ENCODE measurements around the gene PRSS58.

The PRSS58 gene, protein sequence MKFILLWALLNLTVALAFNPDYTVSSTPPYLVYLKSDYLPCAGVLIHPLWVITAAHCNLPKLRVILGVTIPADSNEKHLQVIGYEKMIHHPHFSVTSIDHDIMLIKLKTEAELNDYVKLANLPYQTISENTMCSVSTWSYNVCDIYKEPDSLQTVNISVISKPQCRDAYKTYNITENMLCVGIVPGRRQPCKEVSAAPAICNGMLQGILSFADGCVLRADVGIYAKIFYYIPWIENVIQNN
- total RNA-seq: 0 to 0.66 (median 0) reads per million in 17 experiments

DNA sequence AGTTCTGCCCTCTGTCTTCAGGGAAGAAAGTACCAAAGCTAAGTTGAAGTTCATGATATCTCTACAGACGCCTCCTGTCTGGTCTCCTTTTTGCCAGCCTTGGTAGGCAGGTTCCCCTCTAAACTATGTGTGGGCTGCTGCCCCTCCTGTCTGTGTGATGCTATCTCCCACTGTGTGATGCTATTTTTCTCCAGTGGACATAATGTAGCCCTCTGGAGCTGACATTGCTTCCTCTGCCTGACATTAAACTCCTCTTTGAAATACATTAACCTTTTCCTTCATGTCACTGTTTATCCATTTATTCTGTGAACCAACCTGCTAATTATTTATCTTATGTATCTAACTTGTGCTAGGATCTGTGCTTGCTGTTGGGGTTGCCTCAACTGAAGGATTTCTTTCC lies at the start of gene PRSS58:
PRSS58 (minus strand) TSS at position 101 of the 400 bp plus-strand sequence. CDS start 351 bp downstream, outside the sequence.
- DNase-seq: no peak

DNA sequence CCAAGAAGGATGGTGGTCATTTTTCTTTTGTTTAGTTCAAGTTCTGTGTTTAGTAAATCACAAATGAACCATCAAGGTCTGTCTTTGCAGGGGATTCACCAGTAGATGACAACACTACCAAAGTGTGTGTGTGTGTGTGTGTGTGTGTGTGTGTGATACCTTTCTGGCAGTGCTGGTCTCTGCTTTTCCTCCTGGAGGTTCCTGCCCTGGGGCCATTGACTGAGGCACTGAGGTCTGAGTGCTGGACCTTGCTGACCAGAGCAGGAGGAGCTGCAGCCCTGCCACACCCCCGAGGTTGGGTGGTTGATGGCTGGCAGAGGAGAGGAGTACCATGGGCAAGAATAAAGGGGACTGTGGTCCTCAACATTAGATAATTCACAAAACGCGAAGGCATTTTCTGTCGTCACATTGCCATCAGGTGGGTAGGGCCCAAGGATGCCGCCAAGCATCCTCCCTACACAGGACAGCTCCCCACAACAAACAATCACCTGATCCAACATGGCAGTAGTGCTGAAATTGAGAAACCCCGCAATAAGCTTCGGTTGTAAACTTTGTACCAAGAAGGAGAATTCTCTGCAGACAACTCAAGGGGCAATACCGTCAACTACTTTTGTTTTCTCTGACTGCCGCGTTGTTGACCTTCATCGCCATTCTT lies 49.5 kb upstream of the PRSS58 start:
- DNase-seq: no peak

DNA sequence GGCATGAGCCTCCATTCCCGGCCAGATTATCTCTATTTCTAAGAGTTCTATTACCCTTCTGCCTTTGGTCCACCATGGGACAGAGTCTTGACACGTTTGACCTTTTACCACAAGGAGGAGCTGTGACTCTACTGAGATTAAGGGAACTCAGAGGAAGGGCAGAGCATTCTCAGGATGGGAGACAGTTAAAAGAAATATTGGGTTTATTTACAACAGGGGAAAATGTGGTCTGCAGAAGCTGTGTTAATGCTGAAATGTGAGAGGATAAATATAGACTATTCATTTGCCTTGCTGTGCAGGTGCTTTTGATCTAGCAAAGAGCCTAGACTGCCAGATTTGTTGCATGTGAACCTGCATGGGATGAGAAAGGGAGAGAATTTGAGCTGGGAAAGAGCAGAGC lies 45.8 kb upstream of the PRSS58 start:
- peak; percentile 43 to 66 (median 54) for DNase-seq

DNA sequence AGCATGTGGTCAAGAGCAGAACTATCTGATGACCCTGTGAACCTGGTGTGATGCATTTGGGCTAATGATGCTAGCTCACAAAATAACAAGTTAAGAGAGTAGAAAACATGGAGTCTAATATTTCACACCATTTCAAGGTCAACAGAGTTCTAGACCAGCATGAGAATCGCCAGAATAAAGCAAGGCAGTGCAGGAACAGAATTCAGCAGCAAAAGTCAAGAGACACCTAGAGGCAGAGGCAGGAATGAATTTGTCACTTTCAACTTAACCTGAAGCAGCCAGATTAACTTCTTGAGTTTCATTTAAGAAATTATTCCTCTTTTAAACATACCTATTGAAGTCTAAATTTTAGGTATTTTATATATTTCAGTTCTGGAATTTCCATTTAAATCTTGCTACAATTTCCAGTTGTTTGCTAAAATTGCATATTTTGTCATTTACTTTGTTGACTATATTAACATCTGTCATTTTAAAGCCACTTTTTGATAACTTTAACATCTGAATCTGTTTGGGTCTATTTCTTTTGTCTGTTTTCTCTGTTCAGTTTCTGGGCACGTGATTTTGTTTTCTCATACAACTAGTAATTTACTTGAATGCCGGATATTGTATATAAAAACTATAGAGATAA lies 44.2 kb upstream of the PRSS58 start:
- DNase-seq: peak in 2 of 4 experiments; percentile 19 to 20

DNA sequence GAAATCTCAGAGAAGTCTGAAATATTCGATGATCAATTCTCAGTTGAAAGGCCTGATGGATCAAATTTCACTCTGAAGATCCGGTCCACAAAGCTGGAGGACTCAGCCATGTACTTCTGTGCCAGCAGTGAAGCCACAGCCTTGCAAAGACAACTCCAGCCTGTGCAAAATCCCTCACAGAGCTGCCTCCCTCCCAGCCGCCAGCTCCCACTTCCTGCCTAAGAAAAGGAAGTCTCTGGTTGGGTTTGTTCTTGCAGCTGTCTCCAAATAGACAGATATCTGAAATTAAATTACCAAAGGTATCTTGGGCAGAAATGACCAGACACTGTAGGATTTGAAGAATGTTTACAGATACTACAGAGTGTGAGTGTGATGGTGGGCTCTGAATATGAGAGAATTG lies 43.4 kb upstream of the PRSS58 start:
- peak; percentile 30 to 69 (median 58) for DNase-seq

DNA sequence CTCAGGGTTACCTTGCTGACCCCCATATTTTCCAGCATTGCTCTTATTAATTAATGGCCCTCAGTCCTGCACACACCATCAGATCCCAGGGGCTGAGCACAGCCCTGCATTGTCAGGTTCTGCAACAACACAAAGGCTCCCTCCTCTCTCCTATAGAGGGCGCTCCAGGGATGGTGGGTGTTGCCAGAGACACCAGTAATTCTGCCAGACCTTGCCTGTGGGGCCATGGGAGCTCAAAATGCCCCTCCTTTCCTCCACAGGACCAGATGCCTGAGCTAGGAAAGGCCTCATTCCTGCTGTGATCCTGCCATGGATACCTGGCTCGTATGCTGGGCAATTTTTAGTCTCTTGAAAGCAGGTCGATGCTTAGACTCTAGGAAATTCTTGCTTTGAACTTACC lies 42.8 kb upstream of the PRSS58 start:
- DNase-seq: peak in 2 of 4 experiments; percentile 6 to 21

DNA sequence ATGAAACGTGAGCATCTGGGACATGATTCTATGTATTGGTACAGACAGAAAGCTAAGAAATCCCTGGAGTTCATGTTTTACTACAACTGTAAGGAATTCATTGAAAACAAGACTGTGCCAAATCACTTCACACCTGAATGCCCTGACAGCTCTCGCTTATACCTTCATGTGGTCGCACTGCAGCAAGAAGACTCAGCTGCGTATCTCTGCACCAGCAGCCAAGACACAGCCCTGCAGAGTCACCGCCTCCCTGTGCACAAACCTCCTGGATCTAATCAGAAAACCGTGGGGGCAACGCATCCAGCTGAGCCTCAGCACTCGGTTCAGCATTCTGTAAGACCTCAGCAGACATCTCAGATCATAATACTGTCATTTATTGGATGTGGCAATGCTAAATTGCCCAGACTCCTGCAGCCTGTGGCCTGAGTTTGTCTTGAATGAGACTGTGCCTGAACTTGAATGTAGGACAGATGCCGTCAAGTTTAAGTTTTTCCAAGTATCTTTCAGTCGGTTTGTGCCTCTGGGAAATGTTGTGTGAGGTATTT lies 41.5 kb upstream of the PRSS58 start:
- no peak for DNase-seq

DNA sequence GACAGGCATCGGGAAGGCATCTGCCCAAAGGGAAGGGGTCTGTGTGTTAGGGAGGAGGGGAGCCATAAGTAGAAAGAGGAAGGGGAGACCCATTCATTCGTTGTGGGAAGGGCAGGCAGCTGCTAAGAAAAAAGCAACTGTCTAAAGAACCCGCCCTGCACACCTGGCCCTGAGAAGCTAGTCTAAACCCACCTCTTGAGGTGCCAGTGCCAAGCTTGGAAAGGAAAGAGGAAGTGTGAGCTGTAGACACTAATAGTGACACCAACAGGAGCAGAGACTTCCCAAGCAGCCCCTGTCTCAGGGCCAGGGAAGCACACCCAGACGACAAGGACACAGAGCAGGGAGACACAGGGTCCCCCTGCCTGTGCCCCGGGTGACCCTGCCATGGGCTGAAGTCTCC lies 40.8 kb upstream of the PRSS58 start:
- peak in 2 of 4 experiments; percentile 3 to 10 for DNase-seq

DNA sequence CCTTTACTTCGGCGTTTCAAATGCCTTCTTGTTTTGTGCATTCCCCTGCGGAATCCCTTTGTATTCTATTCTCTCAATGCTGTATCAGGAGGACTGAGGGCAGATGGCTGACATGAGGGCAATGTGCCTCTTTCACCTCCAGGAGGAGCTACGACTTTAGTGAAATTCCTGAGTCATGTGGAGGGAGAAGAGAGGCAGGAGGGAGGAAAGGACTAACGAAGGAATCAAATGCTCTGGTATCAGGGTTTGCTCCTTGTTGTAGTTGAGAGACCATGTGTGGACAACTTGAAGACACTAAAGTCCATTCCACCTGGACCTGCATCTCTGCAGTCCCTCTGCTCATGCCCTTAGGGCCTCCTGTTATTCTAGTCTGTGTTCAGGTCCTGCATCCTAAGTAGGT lies 40.2 kb upstream of the PRSS58 start:
- DNase-seq: peak in 3 of 4 experiments; percentile 23 to 40 (median 25)

DNA sequence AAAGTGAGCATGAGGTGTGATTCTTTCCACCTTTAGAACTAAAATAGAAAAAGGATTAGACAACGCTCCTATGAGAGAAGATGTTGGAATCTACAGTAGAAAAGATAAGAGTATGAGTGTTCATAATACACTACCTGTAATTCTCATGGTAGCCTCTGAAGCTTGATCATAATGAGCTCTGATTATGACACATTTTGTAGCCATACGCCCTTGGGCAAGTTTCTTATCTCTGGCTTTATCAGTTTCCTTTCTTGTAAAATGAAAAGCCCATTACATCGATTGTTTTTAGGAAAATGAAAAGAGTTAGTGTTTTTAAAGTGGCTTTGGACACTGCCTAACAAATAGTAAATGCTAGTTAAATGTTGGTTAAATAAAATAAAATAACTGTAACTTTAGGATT lies 22.4 kb upstream of the PRSS58 start:
- no peak for DNase-seq

DNA sequence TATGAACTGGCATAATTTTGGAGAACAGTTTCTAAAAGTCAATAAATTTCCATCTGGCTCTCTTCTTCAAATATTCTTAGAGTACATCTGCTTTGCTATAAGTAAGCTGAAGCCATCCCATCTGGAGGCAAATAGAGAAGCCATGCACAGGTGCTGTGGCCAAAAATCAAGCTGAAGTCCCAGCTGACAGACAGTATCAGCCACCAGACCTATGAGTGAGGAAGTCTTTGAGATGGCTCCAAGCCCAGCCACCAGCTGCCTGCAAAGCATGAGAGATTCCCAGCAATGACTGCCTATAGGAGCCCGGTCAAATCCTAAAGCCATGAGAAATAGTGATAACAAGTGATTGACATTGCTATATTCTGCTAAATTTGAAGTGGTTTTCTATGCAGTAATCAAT lies 21.7 kb upstream of the PRSS58 start:
- no peak for DNase-seq

DNA sequence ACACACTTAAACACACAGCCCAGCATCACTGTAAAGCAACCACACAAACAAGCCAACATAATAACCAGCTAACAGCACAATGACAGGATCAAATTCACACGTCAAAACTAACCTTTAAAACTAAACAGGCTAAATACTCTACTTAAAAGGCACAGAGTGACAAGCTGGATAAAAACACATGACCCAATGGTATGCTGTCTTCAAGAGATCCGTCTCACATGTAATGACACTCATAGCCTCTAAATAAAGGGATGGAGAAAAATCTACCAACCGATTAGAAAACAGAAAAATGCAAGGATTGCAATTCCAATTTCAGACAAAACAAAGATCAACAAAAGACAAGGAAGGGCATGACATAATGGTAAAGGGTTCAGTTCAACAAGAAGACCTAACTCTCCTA lies 17.2 kb upstream of the PRSS58 start:
- DNase-seq: no peak

DNA sequence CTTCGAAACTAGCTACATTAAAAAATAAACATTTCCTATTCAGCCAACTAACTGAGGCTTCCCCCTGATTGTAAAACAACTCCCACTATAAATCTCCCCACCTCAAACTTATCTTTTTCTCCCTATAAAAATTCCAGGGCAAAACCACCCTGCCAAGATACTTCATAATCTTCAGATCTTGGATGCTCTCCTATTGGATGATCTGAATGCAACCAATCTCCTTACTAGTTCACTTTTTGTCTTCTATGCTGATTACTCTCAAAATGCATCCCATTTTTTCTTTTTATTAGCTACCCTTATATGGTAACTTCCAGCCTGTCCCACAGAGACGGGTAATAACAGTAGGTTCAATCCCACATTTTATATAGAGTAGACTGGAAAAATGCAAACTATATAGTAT lies 15.0 kb upstream of the PRSS58 start:
- DNase-seq: no peak

DNA sequence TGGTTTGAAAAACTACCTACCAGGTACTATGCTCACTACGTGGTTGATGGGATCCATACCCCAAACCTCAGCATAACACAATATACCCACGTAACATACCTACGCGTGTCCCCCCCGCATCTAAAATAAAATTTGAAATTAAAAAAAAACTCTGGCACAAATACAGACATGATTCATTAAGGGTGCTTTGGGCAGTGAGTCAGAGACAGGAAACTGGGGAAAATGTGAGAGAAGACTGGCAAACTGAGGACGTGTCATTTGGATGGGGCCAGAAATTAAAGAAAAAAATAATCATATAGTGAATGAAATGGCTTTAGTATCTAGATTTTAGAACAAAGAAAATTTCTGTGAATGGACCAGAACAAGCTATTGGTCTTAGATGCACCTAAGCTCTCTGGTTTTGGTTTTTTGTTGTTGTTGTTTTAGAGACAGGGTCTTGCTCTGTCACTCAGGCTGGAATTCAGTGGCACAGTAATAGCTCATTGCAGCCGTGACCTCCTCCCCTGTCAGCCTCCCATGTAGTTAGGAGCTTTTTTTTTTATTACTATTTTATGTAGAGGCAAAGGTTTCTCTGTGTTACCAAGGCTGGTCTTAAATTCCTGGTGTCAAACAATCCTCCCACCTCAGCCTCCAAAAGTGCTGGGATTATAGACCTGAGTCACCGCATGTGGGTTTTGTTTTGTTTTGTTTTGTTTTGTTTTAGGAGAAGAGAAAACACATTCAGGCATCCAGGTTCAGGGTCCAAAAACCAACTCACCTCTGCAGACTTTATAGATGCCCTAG lies 5.9 kb upstream of the PRSS58 start:
- no peak for DNase-seq

DNA sequence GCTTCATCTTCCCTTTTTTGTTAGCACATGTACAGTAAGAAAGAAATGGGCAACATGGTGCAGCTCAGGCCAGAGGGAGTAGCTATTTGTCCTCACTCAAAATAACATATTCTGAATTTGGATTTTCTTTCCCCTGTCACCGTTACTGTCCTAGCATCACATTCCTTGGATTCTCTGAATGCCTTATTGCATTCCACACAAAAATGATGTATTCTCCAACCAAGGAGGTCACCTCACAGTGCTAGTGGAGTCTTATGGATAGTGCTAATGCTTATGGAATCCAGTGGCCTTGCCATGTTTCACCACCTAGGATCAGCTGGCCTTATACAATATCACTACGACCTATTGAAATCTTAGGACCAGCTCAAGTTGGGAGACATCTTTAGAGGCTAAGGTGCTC lies 7.2 kb downstream of the PRSS58 start:
- no peak for DNase-seq

DNA sequence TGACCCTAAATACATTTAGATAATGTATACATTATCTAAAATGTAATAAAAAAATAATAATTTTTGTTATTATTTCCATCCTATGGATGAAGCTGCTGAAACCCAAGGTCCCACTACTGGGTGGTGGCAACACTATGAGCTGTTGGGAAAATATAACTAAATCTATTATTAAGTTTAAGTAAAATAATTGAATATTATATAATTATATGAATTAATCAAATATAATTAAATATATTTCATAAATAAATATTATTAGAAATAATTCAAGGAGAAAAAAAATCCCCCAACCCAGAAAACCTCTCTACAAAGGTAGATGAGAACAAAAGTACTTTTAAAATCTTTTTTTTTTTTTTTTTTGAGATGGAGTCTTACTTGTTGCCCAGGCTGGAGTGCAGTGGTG lies 7.9 kb downstream of the PRSS58 start:
- DNase-seq: no peak

DNA sequence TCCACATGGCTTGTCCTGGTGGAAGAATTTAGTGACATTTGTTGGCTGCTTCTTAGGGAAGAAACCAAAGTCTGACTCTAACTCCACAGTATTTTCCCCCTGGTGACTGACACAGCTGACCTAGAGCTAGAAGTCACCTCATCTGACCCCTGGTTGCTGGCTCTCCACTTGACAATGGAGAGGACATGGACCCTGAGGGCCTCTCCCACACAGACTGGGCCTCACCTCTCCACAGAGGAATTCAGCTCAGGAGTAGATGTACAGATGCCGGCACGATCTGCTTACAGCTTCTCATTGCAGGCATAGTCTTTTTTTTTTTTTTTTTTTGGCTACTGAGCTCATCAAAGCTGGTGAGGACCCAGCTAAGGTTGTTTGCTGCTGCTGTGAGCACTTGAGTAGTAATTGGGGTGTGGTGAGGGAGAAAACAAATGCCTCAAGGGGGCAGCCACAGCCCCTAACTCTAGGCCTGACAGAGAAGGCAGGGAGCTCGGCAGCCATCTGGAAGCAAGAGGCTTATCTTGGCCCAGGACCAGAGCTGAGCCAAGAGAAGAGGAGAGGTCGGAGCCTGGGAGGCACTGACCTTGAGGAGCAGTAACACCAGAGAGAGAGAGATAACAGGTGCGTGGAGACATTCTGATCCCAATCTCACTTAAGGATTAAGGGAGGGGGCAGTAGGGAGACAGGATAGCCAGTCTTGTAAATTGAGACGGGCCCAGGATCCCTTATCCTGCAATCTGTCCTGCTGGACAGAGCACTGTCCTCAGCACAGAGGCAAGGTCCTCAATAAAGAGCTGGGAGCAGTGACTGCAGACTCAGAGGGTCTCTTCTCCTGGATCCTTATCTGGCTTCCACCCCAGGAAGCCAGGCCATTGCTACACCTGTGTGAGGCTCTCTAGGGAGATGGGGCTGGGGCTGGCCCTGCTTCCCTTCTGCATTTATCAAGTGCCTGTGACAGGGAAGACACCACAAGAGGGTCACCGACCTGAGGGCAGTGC lies 9.4 kb downstream of the PRSS58 start:
- no peak for DNase-seq

DNA sequence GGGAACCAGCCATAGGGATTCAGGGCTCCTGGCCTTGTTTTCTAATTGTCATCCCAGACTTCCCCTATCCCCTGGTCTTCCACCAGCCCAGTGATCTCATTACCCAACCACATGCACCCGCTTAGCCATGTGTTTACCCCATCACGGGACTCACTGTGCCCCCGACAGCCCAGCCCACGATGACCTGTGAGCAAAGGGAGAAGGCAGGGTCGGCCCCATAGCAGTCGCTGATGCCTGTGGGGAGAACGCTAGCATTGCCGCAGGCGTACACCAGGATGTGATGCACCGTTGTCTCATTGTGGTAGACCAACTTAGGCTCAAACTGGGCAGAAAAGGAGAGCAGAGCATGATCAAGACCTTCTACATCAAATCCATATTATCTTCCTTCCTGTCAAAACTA lies 14.0 kb downstream of the PRSS58 start:
- DNase-seq: no peak

DNA sequence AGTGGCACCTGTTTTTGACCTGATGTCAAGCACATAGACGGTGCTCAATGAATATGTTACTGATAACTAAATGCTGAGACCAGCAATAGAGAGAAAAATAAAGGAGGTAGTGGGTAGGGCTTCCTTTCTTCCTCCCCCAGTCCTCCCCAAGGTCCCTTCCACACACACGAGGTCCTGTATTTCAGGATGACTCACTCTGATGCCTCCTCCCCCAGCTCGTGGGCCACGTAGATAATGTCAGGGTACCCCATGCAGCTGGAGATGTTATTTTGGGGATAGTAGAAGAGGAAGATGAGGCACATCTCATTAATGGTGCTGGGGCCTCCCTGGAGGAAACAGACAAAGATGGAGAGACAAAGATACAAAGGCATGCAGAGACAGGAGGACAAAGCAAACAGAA lies 17.3 kb downstream of the PRSS58 start:
- DNase-seq: peak in 1 of 4 experiments; percentile 6

DNA sequence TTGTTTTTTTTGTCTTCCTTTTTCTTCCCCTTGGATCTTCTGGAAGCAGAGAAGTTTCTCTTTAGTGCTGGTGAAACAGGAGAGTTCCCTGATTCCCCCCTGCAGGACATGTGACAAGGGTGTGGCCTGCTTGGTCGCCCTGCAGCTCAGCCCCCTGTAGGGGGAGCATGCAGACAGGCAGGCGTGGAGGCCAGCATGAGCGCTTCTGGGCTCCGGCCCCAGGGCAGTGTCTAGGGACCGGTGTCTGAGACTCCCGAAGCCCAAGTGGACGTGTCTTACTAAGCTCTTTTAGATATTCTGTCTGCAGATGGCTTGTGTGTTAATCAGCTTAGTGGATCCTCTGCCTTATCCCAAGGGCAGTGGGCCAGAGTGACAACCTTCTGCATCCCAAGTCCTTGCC lies 26.1 kb downstream of the PRSS58 start:
- peak in 3 of 4 experiments; percentile 20 to 27 (median 26) for DNase-seq

DNA sequence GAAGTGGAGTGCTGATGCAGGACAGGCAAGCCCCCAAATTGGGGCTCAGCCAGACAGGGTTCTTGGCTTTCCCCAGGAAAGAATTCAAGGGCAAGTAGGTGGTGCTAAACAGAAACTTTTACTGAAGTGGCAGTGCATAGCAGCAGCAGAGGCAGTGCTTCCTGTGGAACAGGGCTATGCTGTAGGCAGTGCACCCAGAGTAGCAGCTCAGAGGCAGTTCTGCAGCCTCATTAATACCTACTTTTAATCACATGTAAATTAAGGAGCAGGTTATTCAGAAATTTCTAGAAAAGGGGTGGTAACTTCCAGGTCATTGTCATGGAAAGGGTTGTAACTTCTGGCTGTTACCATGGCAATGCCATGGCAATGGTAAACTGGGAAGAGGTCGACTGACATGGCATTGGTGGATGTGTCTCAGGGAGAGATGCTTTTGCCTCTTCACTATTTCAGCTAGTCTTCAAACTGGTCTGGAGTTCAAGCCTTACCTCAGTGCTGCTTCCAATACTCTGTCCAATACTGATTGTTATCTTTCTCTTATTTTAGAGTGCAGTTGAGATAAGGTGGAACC lies 29.2 kb downstream of the PRSS58 start:
- no peak for DNase-seq
